Karpas-422 (cell line): ENCODE results near the gene OR5AU1. TPM values are rescaled to one million over a fixed set of nuclear protein-coding genes. Genes with fewer than 3 reads are reported as not detected.

Experiments used
- DNase-seq: peaks from one replicate; pipeline ENCODE4 v3.0.0-alpha.2; 2015
- H2AFZ ChIP-seq: fragments of 200-600 bp; sonication (generic); 2 replicates; pipeline ENCODE4 v1.6.1; 2014; ENCODE audit warnings: antibody characterized with exemption, low read length, mixed read lengths
- H3K27ac ChIP-seq: fragments of 200-600 bp; sonication (generic); 2 replicates; pipeline ENCODE4 v1.5.1; 2014; ENCODE audit warnings: mild to moderate bottlenecking, low read length, moderate library complexity
- H3K27me3 ChIP-seq: fragments of 200-600 bp; sonication (generic); 2 replicates; pipeline ENCODE4 v1.6.1; 2014; ENCODE audit warnings: low read length, mixed read lengths
- H3K36me3 ChIP-seq: fragments of 200-600 bp; sonication (generic); 2 replicates; pipeline ENCODE4 v1.6.1; 2014; ENCODE audit warnings: low read length, mixed read lengths; ENCODE audit not compliant: insufficient read depth
- H3K4me1 ChIP-seq: fragments of 200-600 bp; sonication (generic); 2 replicates; pipeline ENCODE4 v1.6.1; 2014; ENCODE audit warnings: mild to moderate bottlenecking, low read length, mixed read lengths
- H3K4me2 ChIP-seq: fragments of 200-600 bp; sonication (generic); 2 replicates; pipeline ENCODE4 v1.6.1; 2014; ENCODE audit warnings: low read length, low read depth, mild to moderate bottlenecking; ENCODE audit not compliant: poor library complexity, severe bottlenecking
- H3K4me3 ChIP-seq: fragments of 200-600 bp; sonication (generic); 2 replicates; pipeline ENCODE4 v1.5.1; 2014; ENCODE audit warnings: mild to moderate bottlenecking, antibody characterized with exemption, low read length, mixed read lengths
- H3K79me2 ChIP-seq: fragments of 200-600 bp; sonication (generic); 2 replicates; pipeline ENCODE4 v1.6.1; 2014; ENCODE audit warnings: mild to moderate bottlenecking, low read length, mixed read lengths
- H3K9ac ChIP-seq: fragments of 200-600 bp; sonication (generic); 2 replicates; pipeline ENCODE4 v1.6.0; 2014; ENCODE audit warnings: low read length
- H3K9me2 ChIP-seq: fragments of 200-600 bp; sonication (generic), shearing (Covaris generic); replicated peaks from 2 replicates; pipeline ENCODE4 v1.6.0; 2014; ENCODE audit warnings: mild to moderate bottlenecking, low read length, moderate library complexity; ENCODE audit not compliant: insufficient read depth
- H3K9me3 ChIP-seq: fragments of 300-700, 200-600 bp; sonication (generic); 2 replicates; pipeline ENCODE4 v1.6.1; 2014; ENCODE audit warnings: low read length, mixed read lengths
- H4K20me1 ChIP-seq: fragments of 200-600 bp; sonication (generic); 2 replicates; pipeline ENCODE4 v1.6.1; 2014; ENCODE audit warnings: mild to moderate bottlenecking, antibody characterized with exemption, low read length, low read depth; ENCODE audit not compliant: insufficient read depth
- total RNA-seq: library from RNA; depleted of rRNA; stranded (reverse); fragments of >200 nt; shearing (Covaris generic); gene quantifications from 2 replicates; pipeline ENCODE4 v1.2.3, GENCODE V29; 2014; ENCODE audit warnings: low replicate concordance; rRNA removed

OR5AU1 gene
- total RNA-seq, result not detected in 2 replicates

DNA sequence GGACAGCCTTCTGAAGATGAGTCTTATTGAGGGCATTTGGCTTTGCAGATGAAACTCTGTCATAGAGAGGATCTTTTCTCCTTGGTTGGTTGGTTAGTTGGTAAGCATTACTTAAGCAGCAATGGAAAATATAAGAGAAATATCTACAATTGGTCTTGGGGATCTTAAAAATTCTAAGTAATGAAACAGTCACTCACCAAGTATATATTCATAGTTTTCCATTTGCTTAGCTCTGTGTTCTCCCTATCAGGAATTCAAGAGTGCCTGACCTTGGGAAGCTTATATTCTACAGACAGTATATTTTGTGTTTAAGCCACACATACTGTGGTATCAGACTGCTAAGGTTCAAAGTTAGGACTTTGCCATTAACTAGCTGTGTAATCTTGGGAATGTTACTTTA, at the start of gene OR5AU1:
Gene OR5AU1 (minus strand): TSS at position 101 of the 400 bp plus-strand sequence. CDS start 191 bp downstream, outside the sequence.
- no peaks in the 10 kb centered on the region for H3K36me3 ChIP-seq
- DNase-seq, result no peak
- no peaks in the 10 kb centered on the region for H3K27me3 ChIP-seq

DNA sequence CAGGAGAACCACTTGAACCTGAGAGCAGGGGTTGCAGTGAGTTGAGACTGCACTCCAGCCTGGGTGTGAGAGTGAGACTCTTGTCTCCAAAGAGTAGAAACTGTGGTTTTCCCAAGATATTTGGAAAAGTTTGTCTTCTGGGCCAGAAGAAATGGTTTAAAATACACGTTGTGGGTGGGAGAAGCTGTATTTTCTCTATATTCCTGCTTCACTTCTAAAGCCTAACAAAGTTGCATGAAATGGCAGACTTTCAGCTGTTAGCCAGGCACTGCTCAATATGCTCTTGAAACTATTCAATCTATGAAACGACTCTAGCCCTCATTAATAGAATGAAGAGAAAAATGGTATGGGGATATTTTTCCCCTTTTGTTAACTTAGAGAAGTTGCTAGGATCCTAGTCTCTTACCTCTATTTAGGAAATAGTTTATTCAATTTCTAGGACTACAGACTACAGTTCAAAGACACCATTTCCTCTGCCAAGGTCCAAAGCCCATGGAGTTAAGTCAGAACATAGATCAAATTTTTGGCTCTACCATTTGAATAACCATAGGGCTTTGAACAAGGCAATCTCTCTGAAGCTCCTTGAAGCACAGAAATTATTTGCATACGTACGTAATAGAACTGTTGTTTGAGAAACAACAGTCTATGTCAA, 49.3 kb upstream of the OR5AU1 start:
- H3K36me3 ChIP-seq, result peaks cover 53% of the 10 kb centered on the region

More for the DNA sequence above, at the start of gene OR5AU1:
- no peaks in the 10 kb centered on the region for H3K4me1 ChIP-seq
- H3K9ac ChIP-seq, result no peak within 1 kb of the TSS
- H2AFZ ChIP-seq, result no peak within 1 kb of the TSS
- H4K20me1 ChIP-seq, result no peaks in the 10 kb centered on the region
- no peaks in the 10 kb centered on the region for H3K79me2 ChIP-seq
- H3K9me2 ChIP-seq, result no peaks in the 10 kb centered on the region
- H3K27ac ChIP-seq, result no peak within 1 kb of the TSS
- no peaks in the 10 kb centered on the region for H3K9me3 ChIP-seq
- H3K4me3 ChIP-seq, result no peak within 1 kb of the TSS
- no peak within 1 kb of the TSS for H3K4me2 ChIP-seq

DNA sequence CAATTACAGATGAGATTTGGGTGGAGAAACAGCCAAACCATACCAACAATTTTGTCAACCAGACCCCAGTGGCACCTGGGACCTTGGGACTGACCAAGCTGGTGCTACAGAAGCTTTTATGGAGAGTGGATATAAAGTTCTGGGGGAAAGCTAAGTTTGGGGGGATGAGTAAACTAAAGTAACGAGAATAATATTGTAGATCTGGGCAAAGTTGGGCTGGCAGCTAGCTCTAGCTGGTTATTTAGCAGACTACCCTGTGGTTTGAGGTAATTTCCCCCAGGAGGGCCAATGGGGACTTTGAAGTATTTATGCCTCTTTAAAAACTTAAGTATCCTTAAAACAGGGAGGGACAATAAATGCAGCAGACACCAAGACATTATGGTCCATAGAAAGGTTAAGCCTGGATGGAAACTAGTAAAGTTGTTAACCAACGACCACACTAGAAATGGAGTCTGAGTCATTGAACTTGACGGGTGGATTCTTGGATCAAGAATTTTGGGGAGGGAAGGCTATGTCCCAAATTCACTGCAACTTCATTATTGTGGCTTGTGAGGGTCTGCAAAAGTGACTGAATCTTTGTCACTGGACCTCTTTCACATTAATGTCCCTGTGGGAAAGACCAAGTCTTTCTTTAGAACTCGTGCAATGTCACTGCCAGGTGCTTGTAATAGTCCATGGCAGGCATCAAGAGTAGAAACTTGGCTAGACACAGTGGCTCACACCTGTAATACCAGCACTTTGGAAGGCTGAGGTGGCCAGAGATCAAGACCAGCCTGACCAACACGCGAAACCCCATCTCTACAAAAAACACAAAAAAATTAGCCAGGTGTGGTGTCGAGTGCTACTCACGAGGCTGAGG, 48.5 kb upstream of the OR5AU1 start:
- DNase-seq, result peak; percentile 54
- Histone ChIP-seq H4K20me1 (peaks cover 81% of the 10 kb centered on the region), H3K4me1 (peaks cover 3% of the 10 kb centered on the region; the same call in 1 of the 2 replicates), H3K9me2 (no peaks in the 10 kb centered on the region), H3K4me2 (no peak overlapping the region), H3K27ac (no peak overlapping the region), H3K9me3 (no peaks in the 10 kb centered on the region), H2AFZ (no peak overlapping the region), H3K36me3 (peaks cover 46% of the 10 kb centered on the region), H3K4me3 (no peak overlapping the region), H3K79me2 (no peaks in the 10 kb centered on the region), H3K27me3 (no peaks in the 10 kb centered on the region), H3K9ac (no peak overlapping the region)

More for the DNA sequence above, 49.3 kb upstream of the OR5AU1 start:
- Histone ChIP-seq H3K4me2 (no peak overlapping the region), H2AFZ (no peak overlapping the region), H3K9ac (no peak overlapping the region), H3K4me3 (no peak overlapping the region), H3K27me3 (no peaks in the 10 kb centered on the region), H3K79me2 (no peaks in the 10 kb centered on the region), H3K4me1 (peaks cover 3% of the 10 kb centered on the region; the same call in 1 of the 2 replicates), H3K9me2 (no peaks in the 10 kb centered on the region), H4K20me1 (peaks cover 86% of the 10 kb centered on the region), H3K9me3 (no peaks in the 10 kb centered on the region), H3K27ac (no peak overlapping the region)
- DNase-seq, result peak; percentile 59

DNA sequence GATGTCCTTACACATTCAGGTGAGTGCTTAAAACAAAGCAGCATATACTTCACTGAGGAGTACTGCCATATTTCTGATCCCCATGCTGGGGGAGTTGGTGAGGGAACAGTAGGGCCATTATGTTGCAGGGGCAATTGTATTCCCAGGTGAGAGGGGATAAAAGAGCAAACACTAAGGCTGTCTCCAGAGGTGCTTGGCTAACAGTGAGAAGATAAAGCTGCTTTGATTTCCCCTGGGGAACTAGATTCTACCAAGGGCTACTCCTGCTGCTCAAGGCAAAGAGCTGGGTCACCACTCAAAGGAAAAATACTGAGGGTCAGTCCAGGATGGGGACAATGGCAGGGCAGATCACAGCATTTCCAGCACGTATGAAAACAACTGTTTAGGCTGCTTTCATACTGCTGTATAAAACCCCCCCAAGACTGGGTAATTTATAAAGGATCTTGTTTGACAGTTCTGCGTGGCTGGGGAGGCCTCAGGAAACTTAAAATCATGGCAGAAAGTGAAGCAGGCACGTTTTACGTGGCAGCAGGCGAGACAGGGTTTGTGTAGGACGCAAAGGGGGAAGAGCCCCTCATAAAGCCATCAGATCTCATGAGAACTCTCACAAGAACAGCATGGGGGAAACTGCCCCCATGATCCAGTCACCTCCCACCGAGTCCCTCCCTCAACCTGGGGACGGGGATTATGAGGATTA, 47.8 kb upstream of the OR5AU1 start:
- Histone ChIP-seq H2AFZ (no peak overlapping the region), H3K79me2 (no peaks in the 10 kb centered on the region), H3K4me1 (peaks cover 1% of the 10 kb centered on the region; the same call in 1 of the 2 replicates), H3K9me3 (no peaks in the 10 kb centered on the region), H3K27me3 (no peaks in the 10 kb centered on the region), H3K27ac (no peak overlapping the region), H3K4me3 (no peak overlapping the region), H3K9ac (no peak overlapping the region), H4K20me1 (peaks cover 79% of the 10 kb centered on the region), H3K36me3 (peaks cover 38% of the 10 kb centered on the region), H3K4me2 (no peak overlapping the region), H3K9me2 (no peaks in the 10 kb centered on the region)
- DNase-seq, result peak; percentile 67

DNA sequence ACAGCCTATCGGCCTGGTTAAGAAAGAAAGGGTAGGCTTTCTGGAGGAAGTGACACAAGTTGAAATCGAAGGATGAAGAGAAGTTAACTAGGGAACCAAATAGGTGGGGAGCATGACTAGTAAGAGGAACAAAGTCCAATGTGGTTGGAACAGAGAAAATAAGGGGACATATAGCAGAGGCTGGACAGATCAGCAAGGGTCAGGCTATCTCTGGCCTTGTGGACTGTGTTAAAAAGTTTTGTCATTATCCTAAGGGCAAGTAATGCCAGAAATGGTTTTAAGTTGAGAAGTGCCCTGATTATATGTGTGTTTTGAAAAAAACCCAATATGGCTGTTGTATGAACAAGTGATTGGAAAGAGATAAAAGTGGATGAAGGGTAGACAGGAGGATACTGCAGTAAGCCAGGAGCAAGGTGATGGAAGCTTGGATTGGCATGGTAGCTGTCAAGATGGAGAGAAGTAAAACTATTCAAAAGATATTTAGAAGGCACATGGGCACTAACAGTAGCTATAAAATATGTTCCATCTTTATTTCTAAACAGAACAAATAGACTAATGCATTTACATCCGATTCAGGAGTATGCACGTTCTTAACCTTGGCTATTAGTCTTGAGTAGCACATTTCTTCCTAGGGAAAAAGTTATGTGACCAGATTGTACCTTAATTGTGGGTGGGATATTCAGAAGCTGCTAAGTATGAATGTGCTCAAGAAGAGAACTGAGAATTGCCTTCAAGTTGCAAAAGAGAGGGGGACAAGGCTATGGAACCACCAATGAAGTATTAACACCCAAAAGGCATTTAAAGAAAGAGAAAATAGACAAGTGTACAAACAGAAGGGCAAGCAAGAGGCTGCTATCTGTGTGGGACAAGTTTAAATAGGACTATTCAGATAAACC, 46.8 kb upstream of the OR5AU1 start:
- H3K36me3 ChIP-seq, result peaks cover 29% of the 10 kb centered on the region
- no peak overlapping the region for H3K4me2 ChIP-seq
- DNase-seq, result peak; percentile 50
- no peak overlapping the region for H3K27ac ChIP-seq
- H3K27me3 ChIP-seq, result no peaks in the 10 kb centered on the region
- H3K9me3 ChIP-seq, result no peaks in the 10 kb centered on the region
- no peak overlapping the region for H3K4me3 ChIP-seq
- no peaks in the 10 kb centered on the region for H3K4me1 ChIP-seq
- no peak overlapping the region for H3K9ac ChIP-seq
- no peaks in the 10 kb centered on the region for H3K79me2 ChIP-seq
- peaks cover 70% of the 10 kb centered on the region for H4K20me1 ChIP-seq
- H2AFZ ChIP-seq, result no peak overlapping the region
- no peaks in the 10 kb centered on the region for H3K9me2 ChIP-seq

DNA sequence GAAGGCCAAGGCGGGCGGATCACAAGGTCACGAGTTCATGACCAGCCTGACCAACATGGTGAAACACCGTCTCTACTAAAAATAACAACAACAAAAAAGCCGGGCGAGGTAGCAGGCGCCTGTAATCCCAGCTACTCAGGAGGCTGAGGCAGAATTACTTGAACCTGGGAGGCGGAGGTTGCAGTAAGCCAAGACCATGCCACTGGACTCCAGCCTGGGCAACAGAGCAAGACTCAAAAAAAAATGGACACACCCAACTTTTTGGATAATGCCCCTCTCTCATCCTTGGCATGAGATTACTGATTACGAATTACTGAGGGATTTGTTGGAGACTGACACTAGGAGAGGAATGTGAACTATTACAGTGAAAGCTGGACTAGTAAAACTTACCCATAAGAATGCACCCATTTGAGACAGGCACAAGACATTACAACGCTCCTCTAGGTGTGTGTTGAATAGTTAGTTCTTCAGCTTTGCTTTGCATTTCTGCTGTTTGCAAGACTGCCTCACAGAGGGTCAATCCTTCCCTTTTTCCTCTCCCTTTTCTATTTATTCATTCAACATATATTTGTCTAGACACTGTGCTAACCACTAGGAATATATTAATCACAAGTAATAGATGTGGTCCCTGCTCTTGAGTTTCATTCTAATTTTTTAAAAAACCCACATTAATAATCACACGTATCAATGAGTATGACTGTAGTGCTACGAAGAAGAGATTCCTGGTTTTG, 46.0 kb upstream of the OR5AU1 start:
- no peaks in the 10 kb centered on the region for H3K79me2 ChIP-seq
- no peaks in the 10 kb centered on the region for H3K27me3 ChIP-seq
- peaks cover 21% of the 10 kb centered on the region for H3K36me3 ChIP-seq
- no peak overlapping the region for H3K4me2 ChIP-seq
- H3K9me2 ChIP-seq, result no peaks in the 10 kb centered on the region
- H3K27ac ChIP-seq, result no peak overlapping the region
- no peak overlapping the region for H2AFZ ChIP-seq
- no peak overlapping the region for H3K4me3 ChIP-seq
- no peaks in the 10 kb centered on the region for H3K9me3 ChIP-seq
- DNase-seq, result no peak
- H3K4me1 ChIP-seq, result no peaks in the 10 kb centered on the region
- H4K20me1 ChIP-seq, result peaks cover 62% of the 10 kb centered on the region
- H3K9ac ChIP-seq, result no peak overlapping the region

DNA sequence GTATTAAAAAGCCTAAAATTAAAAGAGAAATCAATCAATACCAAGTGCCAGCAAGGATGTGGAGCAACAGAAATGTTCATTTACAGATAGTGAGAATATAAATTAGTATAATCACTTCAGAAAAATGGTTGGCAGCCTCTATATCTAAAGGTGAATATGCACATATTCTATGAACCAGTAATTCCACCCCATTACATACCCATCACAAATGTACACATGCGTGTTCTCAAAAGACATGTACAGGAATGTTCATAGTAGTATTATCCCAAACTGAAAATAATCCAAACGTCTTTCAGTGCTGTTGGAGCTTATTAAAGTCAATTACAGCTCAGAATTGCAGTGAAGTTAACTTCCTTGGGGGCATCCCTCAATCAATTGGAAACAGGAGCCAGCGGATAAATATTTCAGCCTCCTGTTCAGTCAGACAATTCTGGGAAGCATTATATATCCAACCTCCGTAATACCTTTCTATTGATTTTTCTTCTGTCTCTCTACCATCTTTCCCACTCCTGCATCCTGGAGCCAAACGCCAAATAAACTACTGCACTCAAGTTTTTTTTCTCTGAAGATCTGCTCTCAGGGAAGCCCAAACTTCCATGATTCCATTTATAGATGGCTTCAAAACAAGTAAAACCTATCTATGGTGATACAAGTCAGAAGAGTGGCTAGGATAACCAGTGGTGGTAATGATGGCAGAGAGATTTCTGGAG, 45.0 kb upstream of the OR5AU1 start:
- Histone ChIP-seq H3K9me3 (no peaks in the 10 kb centered on the region), H3K27ac (no peak overlapping the region), H3K79me2 (no peaks in the 10 kb centered on the region), H4K20me1 (peaks cover 52% of the 10 kb centered on the region), H2AFZ (no peak overlapping the region), H3K4me3 (no peak overlapping the region), H3K4me2 (no peak overlapping the region), H3K9me2 (no peaks in the 10 kb centered on the region), H3K36me3 (peaks cover 11% of the 10 kb centered on the region), H3K27me3 (no peaks in the 10 kb centered on the region), H3K9ac (no peak overlapping the region), H3K4me1 (no peaks in the 10 kb centered on the region)
- no peak for DNase-seq
